Neural cell (in vitro differentiated cells): ENCODE results near the gene CELF4. TPM values are rescaled to one million over a fixed set of nuclear protein-coding genes. Genes with fewer than 3 reads are reported as not detected.

ENCODE experiments used
- H2AFZ ChIP-seq: fragments of 200-600, 300-800 bp; sonication (generic), shearing (Covaris generic); 2 replicates; pipeline ENCODE4 v1.6.0; 2014; ENCODE audit warnings: low read depth, mild to moderate bottlenecking, antibody characterized with exemption, low read length, moderate library complexity
- H3F3A ChIP-seq: fragments of 200-600 bp; shearing (Covaris generic); 2 replicates; pipeline ENCODE4 v1.6.1; 2016; ENCODE audit warnings: mild to moderate bottlenecking, moderate library complexity, mixed read lengths, antibody characterized with exemption, low read length; ENCODE audit not compliant: insufficient read depth, poor library complexity, severe bottlenecking
- H3K27ac ChIP-seq: fragments of 200-600, 300-800 bp; sonication (generic), shearing (Covaris generic); 2 replicates; pipeline ENCODE4 v1.5.1; 2014; ENCODE audit warnings: mild to moderate bottlenecking, low read length, moderate library complexity
- H3K27me3 ChIP-seq: fragments of 300-800, 200-600 bp; sonication (generic), shearing (Covaris generic); 2 replicates; pipeline ENCODE4 v1.6.0; 2014; ENCODE audit warnings: mild to moderate bottlenecking, low read depth, low read length, moderate library complexity; ENCODE audit not compliant: insufficient read depth
- H3K36me3 ChIP-seq: fragments of 300-800, 200-600 bp; sonication (generic), shearing (Covaris generic); 2 replicates; pipeline ENCODE4 v1.5.1; 2014; ENCODE audit warnings: mild to moderate bottlenecking, antibody characterized with exemption, low read length, moderate library complexity; ENCODE audit not compliant: insufficient read depth
- H3K4me2 ChIP-seq: fragments of 300-800, 200-600 bp; sonication (generic), shearing (Covaris generic); 2 replicates; pipeline ENCODE4 v1.6.0; 2014; ENCODE audit warnings: mild to moderate bottlenecking, low read length
- H3K4me3 ChIP-seq: fragments of 300-800, 200-600 bp; sonication (generic), shearing (Covaris generic); 2 replicates; pipeline ENCODE4 v1.5.1; 2014; ENCODE audit warnings: mild to moderate bottlenecking, low read length, moderate library complexity
- H3K79me2 ChIP-seq: fragments of 200-600 bp; shearing (Covaris generic); replicated peaks from 2 replicates; pipeline ENCODE4 v1.6.0; 2014; ENCODE audit warnings: mild to moderate bottlenecking, low read length, moderate library complexity; ENCODE audit not compliant: insufficient read depth
- H3K9ac ChIP-seq: fragments of 300-800, 200-600 bp; sonication (generic), shearing (Covaris generic); 2 replicates; pipeline ENCODE4 v1.6.1; 2016; ENCODE audit warnings: mild to moderate bottlenecking, low read length, mixed read lengths
- H3K9me2 ChIP-seq: fragments of 200-600 bp; shearing (Covaris generic); 2 replicates; pipeline ENCODE4 v1.6.1; 2016; ENCODE audit warnings: mild to moderate bottlenecking, low read length, mixed read lengths; ENCODE audit not compliant: insufficient read depth
- H3K9me3 ChIP-seq: fragments of 200-600, 300-800 bp; sonication (generic), shearing (Covaris generic); 2 replicates; pipeline ENCODE4 v1.6.1; 2016; ENCODE audit warnings: mild to moderate bottlenecking, mixed run types, low read length, moderate library complexity, mixed read lengths
- H4K20me1 ChIP-seq: fragments of 200-600 bp; shearing (Covaris generic); 2 replicates; pipeline ENCODE4 v1.6.1; 2016; ENCODE audit warnings: mild to moderate bottlenecking, mixed run types; ENCODE audit not compliant: insufficient read depth
- EP300 ChIP-seq: fragments of 450-650 bp; conservative IDR thresholded peaks from 2 replicates; pipeline ENCODE4 v1.6.1; 2014; ENCODE audit warnings: antibody characterized with exemption, mild to moderate bottlenecking, moderate library complexity; ENCODE audit not compliant: poor library complexity, severe bottlenecking
- EZH2 ChIP-seq: fragments of 200-600, 300-800 bp; shearing (Covaris generic), sonication (generic); IDR thresholded peaks from 2 replicates; pipeline ENCODE4 v1.6.1; 2014; ENCODE audit warnings: antibody characterized with exemption, low read length, borderline replicate concordance, mild to moderate bottlenecking; ENCODE audit not compliant: insufficient read depth, poor library complexity, severe bottlenecking
- MXI1 ChIP-seq: fragments of 450-650 bp; conservative IDR thresholded peaks from 2 replicates; pipeline ENCODE4 v1.6.1; 2014; ENCODE audit warnings: antibody characterized with exemption, mild to moderate bottlenecking; ENCODE audit not compliant: poor library complexity, severe bottlenecking
- POLR2AphosphoS5 ChIP-seq: IDR thresholded peaks from 2 replicates; pipeline ENCODE4 v1.6.1; 2012
- RAD21 ChIP-seq: fragments of 450-650 bp; conservative IDR thresholded peaks from 2 replicates; pipeline ENCODE4 v1.6.1; 2014; ENCODE audit warnings: antibody characterized with exemption, mild to moderate bottlenecking, moderate library complexity
- REST ChIP-seq: IDR thresholded peaks from 2 replicates; pipeline ENCODE4 v1.6.1; 2012; ENCODE audit warnings: borderline replicate concordance
- SMC3 ChIP-seq: fragments of 450-650 bp; conservative IDR thresholded peaks from 2 replicates; pipeline ENCODE4 v1.6.1; 2014; ENCODE audit warnings: antibody characterized with exemption, mild to moderate bottlenecking, moderate library complexity; ENCODE audit not compliant: poor library complexity
- TAF1 ChIP-seq: IDR thresholded peaks from 2 replicates; pipeline ENCODE4 v1.6.1; 2012; ENCODE audit warnings: low read depth
- polyA plus RNA-seq: library from polyadenylated mRNA; depleted of rRNA; stranded (reverse); fragments of >200 nt; gene quantifications from 2 replicates; pipeline ENCODE4 v1.2.3, GENCODE V29; 2014
- TF ChIP-seq, protein P1 (sequence below): fragments of 450-650 bp; IDR thresholded peaks from 2 replicates; pipeline ENCODE4 v1.5.1; 2014; ENCODE audit warnings: antibody characterized with exemption, mild to moderate bottlenecking, moderate library complexity; ENCODE audit not compliant: poor library complexity, severe bottlenecking

Gene CELF4
- polyA plus RNA-seq, 1 donor from 2014 or later: 191 TPM

- Histone ChIP-seq H3K9me2 (no peaks in the 10 kb centered on the region), H3K27ac (no peak overlapping the region), H3F3A (no peaks in the 10 kb centered on the region), H3K79me2 (peaks cover 4% of the 10 kb centered on the region), H3K4me3 (no peak overlapping the region), H2AFZ (no peak overlapping the region), H3K4me2 (no peak overlapping the region), H3K9me3 (no peaks in the 10 kb centered on the region), H3K27me3 (no peaks in the 10 kb centered on the region), H3K9ac (no peak overlapping the region), H4K20me1 (peaks cover 7% of the 10 kb centered on the region), H3K36me3 (no peaks in the 10 kb centered on the region)
- TF ChIP-seq MXI1: no peak
- no peak for TF ChIP-seq EP300
- no peak for TF ChIP-seq RAD21
- TF ChIP-seq, protein P1, sequence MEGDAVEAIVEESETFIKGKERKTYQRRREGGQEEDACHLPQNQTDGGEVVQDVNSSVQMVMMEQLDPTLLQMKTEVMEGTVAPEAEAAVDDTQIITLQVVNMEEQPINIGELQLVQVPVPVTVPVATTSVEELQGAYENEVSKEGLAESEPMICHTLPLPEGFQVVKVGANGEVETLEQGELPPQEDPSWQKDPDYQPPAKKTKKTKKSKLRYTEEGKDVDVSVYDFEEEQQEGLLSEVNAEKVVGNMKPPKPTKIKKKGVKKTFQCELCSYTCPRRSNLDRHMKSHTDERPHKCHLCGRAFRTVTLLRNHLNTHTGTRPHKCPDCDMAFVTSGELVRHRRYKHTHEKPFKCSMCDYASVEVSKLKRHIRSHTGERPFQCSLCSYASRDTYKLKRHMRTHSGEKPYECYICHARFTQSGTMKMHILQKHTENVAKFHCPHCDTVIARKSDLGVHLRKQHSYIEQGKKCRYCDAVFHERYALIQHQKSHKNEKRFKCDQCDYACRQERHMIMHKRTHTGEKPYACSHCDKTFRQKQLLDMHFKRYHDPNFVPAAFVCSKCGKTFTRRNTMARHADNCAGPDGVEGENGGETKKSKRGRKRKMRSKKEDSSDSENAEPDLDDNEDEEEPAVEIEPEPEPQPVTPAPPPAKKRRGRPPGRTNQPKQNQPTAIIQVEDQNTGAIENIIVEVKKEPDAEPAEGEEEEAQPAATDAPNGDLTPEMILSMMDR: no peak
- no peak for TF ChIP-seq REST
- no peak for TF ChIP-seq POLR2AphosphoS5
- TF ChIP-seq SMC3: no peak
- TF ChIP-seq TAF1: no peak
- no peak for TF ChIP-seq EZH2
Observed at GRCh38 chr18:37368110-37368954, 197.3 kb downstream of the CELF4 start.

GRCh38 chr18:37364237-37364636 is 201.4 kb downstream of the CELF4 start:
- TF ChIP-seq EP300: no peak
- TF ChIP-seq, protein P1: no peak
- TF ChIP-seq TAF1: no peak
- TF ChIP-seq POLR2AphosphoS5: no peak
- no peak for TF ChIP-seq REST
- no peak for TF ChIP-seq MXI1
- TF ChIP-seq SMC3: no peak
- TF ChIP-seq RAD21: no peak
- TF ChIP-seq EZH2: no peak
- Histone ChIP-seq H2AFZ (no peak overlapping the region), H3K9me2 (no peaks in the 10 kb centered on the region), H3K9ac (no peak overlapping the region), H4K20me1 (no peaks in the 10 kb centered on the region), H3K27me3 (no peaks in the 10 kb centered on the region), H3K79me2 (peaks cover under 1% of the 10 kb centered on the region), H3K9me3 (no peaks in the 10 kb centered on the region), H3K36me3 (no peaks in the 10 kb centered on the region), H3F3A (no peaks in the 10 kb centered on the region), H3K27ac (no peak overlapping the region), H3K4me2 (no peak overlapping the region), H3K4me3 (no peak overlapping the region)
